Stomach smooth muscle (tissue), 2 donors: ENCODE results near the gene RSBN1L.

Experiments
- H3K27ac ChIP-seq: one replicate; pipeline ENCODE4 v1.7.0; 2013; ENCODE audit warnings: mild to moderate bottlenecking, low read length, inconsistent platforms
- H3K27me3 ChIP-seq, 2 donors: one replicate each; pipeline ENCODE4 v1.7.0; 2013; ENCODE audit warnings: low read length in 2 of 2; ENCODE audit not compliant: insufficient read depth in 2 of 2, control insufficient read depth in 1 of 2
- H3K36me3 ChIP-seq, 2 donors: one replicate each; pipeline ENCODE4 v1.7.0; 2013; ENCODE audit warnings: low read length in 2 of 2; ENCODE audit not compliant: control insufficient read depth in 2 of 2, insufficient read depth in 2 of 2
- H3K4me1 ChIP-seq: one replicate; pipeline ENCODE4 v1.7.0; 2013; ENCODE audit warnings: low read length; ENCODE audit not compliant: control insufficient read depth, insufficient read depth
- H3K4me3 ChIP-seq, 2 donors: one replicate each; pipeline ENCODE4 v1.7.0; 2013; ENCODE audit warnings: low read length in 2 of 2
- H3K9ac ChIP-seq, 2 donors: one replicate each; pipeline ENCODE4 v1.7.0; 2013; ENCODE audit warnings: low read length in 2 of 2, mild to moderate bottlenecking in 1 of 2
- H3K9me3 ChIP-seq, 2 donors: one replicate each; pipeline ENCODE4 v1.7.0; 2013; ENCODE audit warnings: low read length in 2 of 2; ENCODE audit not compliant: control insufficient read depth in 2 of 2
- donor health status: healthy.
- donor health status: Pancreatic carcinoma.

The RSBN1L gene

GRCh38 chr7:77826300-77826699 is 130.0 kb downstream of the RSBN1L start:
- Histone ChIP-seq H3K27ac (no peak overlapping the region), H3K36me3 (no peaks in the 10 kb centered on the region), H3K9me3 (peaks cover 0 to 7% of the 10 kb centered on the region in 2 donors), H3K27me3 (no peaks in the 10 kb centered on the region), H3K4me1 (no peaks in the 10 kb centered on the region), H3K4me3 (no peak overlapping the region), H3K9ac (no peak overlapping the region)

GRCh38 chr7:77827999-77828398 is 131.7 kb downstream of the RSBN1L start:
- Histone ChIP-seq H3K36me3 (no peaks in the 10 kb centered on the region), H3K9ac (no peak overlapping the region), H3K27me3 (no peaks in the 10 kb centered on the region), H3K4me1 (no peaks in the 10 kb centered on the region), H3K27ac (no peak overlapping the region), H3K4me3 (no peak overlapping the region), H3K9me3 (no peaks in the 10 kb centered on the region)

- no peaks in the 10 kb centered on the region for H3K4me1 ChIP-seq
- H3K4me3 ChIP-seq, result no peak overlapping the region
- H3K27ac ChIP-seq, result no peak overlapping the region
Observed at GRCh38 chr7:77830649-77831355, 134.5 kb downstream of the RSBN1L start.

GRCh38 chr7:77831481-77831880 is 135.2 kb downstream of the RSBN1L start:
- H3K9me3 ChIP-seq, result no peaks in the 10 kb centered on the region
- no peak overlapping the region for H3K27ac ChIP-seq
- H3K9ac ChIP-seq, result no peak overlapping the region
- no peak overlapping the region for H3K4me3 ChIP-seq
- H3K36me3 ChIP-seq, result no peaks in the 10 kb centered on the region
- no peaks in the 10 kb centered on the region for H3K4me1 ChIP-seq
- H3K27me3 ChIP-seq, result no peaks in the 10 kb centered on the region

More at GRCh38 chr7:77830649-77831355, 134.5 kb downstream of the RSBN1L start:
- Histone ChIP-seq H3K9ac (no peak overlapping the region), H3K9me3 (no peaks in the 10 kb centered on the region), H3K27me3 (no peaks in the 10 kb centered on the region), H3K36me3 (no peaks in the 10 kb centered on the region)

GRCh38 chr7:77831953-77832352 is 135.7 kb downstream of the RSBN1L start:
- Histone ChIP-seq H3K9ac (no peak overlapping the region), H3K9me3 (no peaks in the 10 kb centered on the region), H3K4me1 (no peaks in the 10 kb centered on the region), H3K36me3 (no peaks in the 10 kb centered on the region), H3K4me3 (no peak overlapping the region), H3K27ac (no peak overlapping the region), H3K27me3 (no peaks in the 10 kb centered on the region)
